SK-N-SH (cell line): Measurements from ENCODE around the gene SCTR. TPM values are rescaled to one million over a fixed set of nuclear protein-coding genes. Genes with fewer than 3 reads are reported as not detected.

Experiments used
- CTCF ChIA-PET: fragments of 300-600, 350-600 bp; formaldehyde crosslinking; extraction: SDS; loops from one replicate; lab custom pipeline; 2021; lab: Yijun Ruan, JAX
- POLR2A ChIA-PET: fragments of 350-600 bp; sonication (Branson Sonifier 250); formaldehyde crosslinking; extraction: SDS; loops from one replicate; lab custom pipeline; 2020; ENCODE audit warnings: antibody characterized with exemption, inconsistent platforms; lab: Yijun Ruan, JAX
- DNase-seq: peaks from one replicate; pipeline ENCODE4 v3.0.0; 2012
- H2AFZ ChIP-seq: fragments of 200-600 bp; sonication (generic); 2 replicates; pipeline ENCODE4 v1.8.1; 2016; ENCODE audit warnings: antibody characterized with exemption, mild to moderate bottlenecking, low read depth
- H3F3A ChIP-seq: fragments of 200-600 bp; sonication (generic); replicated peaks from 2 replicates; pipeline ENCODE3; 2016; ENCODE audit warnings: antibody characterized with exemption, mild to moderate bottlenecking; ENCODE audit not compliant: insufficient read depth
- H3K27ac ChIP-seq, 2 experiments: fragments of 200-500 bp in 1 of 2; fragments of 200-600 bp in 1 of 2; sonication (Bioruptor generic) in 1 of 2; sonication (generic), shearing (Covaris generic) in 1 of 2; 2 replicates each; pipeline versions ENCODE4 v1.5.1 to v1.6.1; 2014 to 2016; ENCODE audit warnings: low read depth in 2 of 2, inconsistent platforms in 1 of 2, low read length in 1 of 2, mild to moderate bottlenecking in 1 of 2, mixed read lengths in 1 of 2
- H3K27me3 ChIP-seq: fragments of 200-600 bp; sonication (generic), shearing (Covaris generic); 2 replicates; pipeline ENCODE4 v1.6.1; 2016; ENCODE audit warnings: mixed run types; ENCODE audit not compliant: insufficient read depth
- H3K36me3 ChIP-seq, 2 experiments: fragments of 200-500 bp in 1 of 2; fragments of 200-600 bp in 1 of 2; sonication (Bioruptor generic) in 1 of 2; sonication (generic) in 1 of 2; replicated peaks in 1 of 2; 2 replicates each; pipeline versions ENCODE3 to v1.5.1; 2014 to 2016; ENCODE audit warnings: low read length in 1 of 2, mild to moderate bottlenecking in 1 of 2; ENCODE audit not compliant: insufficient read depth in 2 of 2, control insufficient read depth in 1 of 2
- H3K4me1 ChIP-seq, 2 experiments: fragments of 200-500 bp in 1 of 2; fragments of 200-600 bp in 1 of 2; sonication (Bioruptor generic) in 1 of 2; sonication (generic), shearing (Covaris generic) in 1 of 2; 2 replicates each; pipeline versions ENCODE4 v1.5.1 to v1.6.1; 2014 to 2016; ENCODE audit warnings: low read depth in 1 of 2, low read length in 1 of 2, mixed run types in 1 of 2; ENCODE audit not compliant: insufficient read depth in 2 of 2, control insufficient read depth in 1 of 2
- H3K4me2 ChIP-seq: fragments of 200-600 bp; sonication (generic), shearing (Covaris generic); 2 replicates; pipeline ENCODE4 v1.6.1; 2017; ENCODE audit warnings: mixed run types
- H3K4me3 ChIP-seq, 2 experiments: fragments of 200-500 bp in 1 of 2; fragments of 200-600 bp in 1 of 2; sonication (Bioruptor generic) in 1 of 2; sonication (generic), shearing (Covaris generic) in 1 of 2; 2 replicates each; pipeline versions ENCODE4 v1.5.1 to v1.8.1; 2014 to 2016; ENCODE audit warnings: low read depth in 2 of 2, inconsistent platforms in 1 of 2, low read length in 1 of 2, mild to moderate bottlenecking in 1 of 2, mixed read lengths in 1 of 2, moderate library complexity in 1 of 2
- H3K79me2 ChIP-seq: fragments of 200-600 bp; sonication (generic); 2 replicates; pipeline ENCODE4 v1.8.1; 2017; ENCODE audit warnings: mild to moderate bottlenecking; ENCODE audit not compliant: insufficient read depth
- H3K9ac ChIP-seq: fragments of 200-600 bp; sonication (generic); 2 replicates; pipeline ENCODE4 v1.6.1; 2017; ENCODE audit warnings: mixed run types
- H3K9me2 ChIP-seq: fragments of 200-600 bp; sonication (generic); 2 replicates; pipeline ENCODE4 v1.6.1; 2017; ENCODE audit warnings: mixed run types
- H3K9me3 ChIP-seq: fragments of 200-600 bp; sonication (generic); 2 replicates; pipeline ENCODE4 v1.6.1; 2017; ENCODE audit warnings: mixed run types, mild to moderate bottlenecking, moderate library complexity
- H4K20me1 ChIP-seq: fragments of 200-600 bp; sonication (generic); 2 replicates; pipeline ENCODE4 v1.6.1; 2017; ENCODE audit warnings: mild to moderate bottlenecking, mixed run types; ENCODE audit not compliant: insufficient read depth
- CTCF ChIP-seq: fragments of 200-600 bp; sonication (generic); IDR thresholded peaks from 2 replicates; pipeline ENCODE4 v1.6.1; 2017; ENCODE audit warnings: antibody characterized with exemption, mild to moderate bottlenecking, moderate library complexity
- EP300 ChIP-seq, 2 experiments: IDR thresholded peaks; 2 replicates each; pipeline versions ENCODE4 v1.4.0 to v1.6.1; 2012; ENCODE audit warnings: borderline replicate concordance in 1 of 2, low read depth in 1 of 2, low read length in 1 of 2
- EZH2phosphoT487 ChIP-seq: fragments of 200-600 bp; sonication (generic); IDR thresholded peaks from 2 replicates; pipeline ENCODE4 v1.6.1; 2017; ENCODE audit warnings: low read depth, mixed run types, mild to moderate bottlenecking, antibody characterized with exemption, moderate library complexity, borderline replicate concordance
- FOSL2 ChIP-seq: IDR thresholded peaks from 2 replicates; pipeline ENCODE4 v1.4.0; 2012; ENCODE audit warnings: low read depth, mild to moderate bottlenecking, moderate library complexity, borderline replicate concordance
- JUND ChIP-seq: IDR thresholded peaks from 2 replicates; pipeline ENCODE4 v1.4.0; 2012
- RAD21 ChIP-seq: IDR thresholded peaks from 2 replicates; pipeline ENCODE4 v1.6.1; 2012; ENCODE audit warnings: mild to moderate bottlenecking, low read length
- REST ChIP-seq: IDR thresholded peaks from 2 replicates; pipeline ENCODE4 v1.6.1; 2012; ENCODE audit warnings: mild to moderate bottlenecking, low read depth, low read length, moderate library complexity
- RXRA ChIP-seq: IDR thresholded peaks from 2 replicates; pipeline ENCODE4 v1.4.0; 2012; ENCODE audit warnings: low read depth, mild to moderate bottlenecking, borderline replicate concordance
- SIN3A ChIP-seq: IDR thresholded peaks from 2 replicates; pipeline ENCODE4 v1.6.1; 2012; ENCODE audit warnings: low read depth, mild to moderate bottlenecking, low read length, moderate library complexity, borderline replicate concordance
- SMC3 ChIP-seq: IDR thresholded peaks from 2 replicates; pipeline ENCODE4 v1.6.1; 2012; ENCODE audit warnings: low read depth, low read length, improper control_type of control experiment
- TEAD4 ChIP-seq: IDR thresholded peaks from 2 replicates; pipeline ENCODE4 v1.4.0; 2012; ENCODE audit warnings: mild to moderate bottlenecking, borderline replicate concordance; ENCODE audit not compliant: insufficient read depth
- USF1 ChIP-seq: IDR thresholded peaks from 2 replicates; pipeline ENCODE4 v1.4.0; 2012; ENCODE audit warnings: low read depth, borderline replicate concordance
- WGBS: methylation state at CpG from one replicate; pipeline ENCODE4 v1.1.6; 2017; ENCODE audit warnings: low lambda C conversion rate; 5-methylcytosine and 5-hydroxymethylcytosine counted together
- polyA plus RNA-seq, 3 experiments: library from polyadenylated mRNA; depleted of rRNA; stranded (reverse); fragments of >200 nt; gene quantifications; 2 replicates each; pipeline ENCODE4 v1.2.3, GENCODE V29; 2012
- TF ChIP-seq, protein P1 (sequence below): fragments of 150-350 bp; IDR thresholded peaks from 2 replicates; pipeline ENCODE4 v1.6.1; 2016; ENCODE audit warnings: mild to moderate bottlenecking, low read depth, low read length

Gene SCTR
- polyA plus RNA-seq, 1 of the 3 experiments (the other 2 are of a cell fraction), result not detected

DNA sequence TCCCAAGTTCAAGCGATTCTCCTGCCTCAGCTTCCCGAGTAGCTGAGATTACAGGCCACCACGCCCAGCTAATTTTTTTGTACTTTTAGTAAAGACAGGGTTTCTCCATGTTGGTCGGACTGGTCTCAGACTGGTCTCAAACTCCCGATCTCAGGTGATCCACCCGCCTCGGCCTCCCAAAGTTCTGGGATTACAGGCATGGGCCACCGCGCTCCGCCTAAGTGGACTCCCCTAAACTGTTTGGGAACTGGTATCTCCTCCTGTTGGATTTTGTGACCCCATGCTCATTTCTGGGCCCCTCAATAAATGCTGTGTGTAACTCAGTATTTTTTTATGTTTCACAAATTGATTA lies 5.2 kb downstream of the SCTR start (continued):
- TF ChIP-seq EZH2phosphoT487, result no peak
- TF ChIP-seq TEAD4, result no peak
- no peak for TF ChIP-seq FOSL2
- TF ChIP-seq, all 33 proteins: peak for 0

DNA sequence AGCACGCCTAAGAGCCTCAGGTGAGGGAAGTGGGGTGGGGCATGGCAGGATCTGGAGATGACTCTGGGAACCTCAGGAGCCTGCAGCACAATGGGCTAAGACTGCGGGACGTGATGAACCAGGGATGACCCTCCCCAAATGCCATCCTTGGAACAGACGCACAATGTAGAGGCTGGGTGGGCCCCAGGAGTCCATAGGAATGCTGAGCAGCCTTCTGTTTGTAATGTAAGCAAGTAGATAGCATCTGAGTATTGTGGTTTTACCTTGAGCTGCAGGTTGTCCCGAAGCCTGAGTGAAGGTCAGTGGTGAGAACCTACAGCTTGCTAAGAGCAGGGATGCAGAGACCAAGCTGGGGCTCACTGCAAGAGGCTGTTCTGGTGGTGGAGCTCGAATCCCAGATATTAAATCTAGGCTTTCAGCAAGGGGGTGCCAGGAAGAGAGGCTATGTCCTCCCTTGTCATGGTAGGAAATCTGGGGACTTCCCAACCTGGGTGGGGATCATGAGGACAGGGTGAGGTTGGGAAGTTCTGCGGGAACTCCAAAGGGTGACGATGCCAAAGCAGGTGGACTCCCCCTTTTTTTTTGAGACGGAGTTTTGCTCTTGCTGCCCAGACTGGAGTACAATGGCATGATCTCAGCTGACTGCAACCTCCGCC lies 5.8 kb downstream of the SCTR start:
- H3F3A ChIP-seq, result no peaks in the 10 kb centered on the region
- WGBS, result 58% methylated on average over 8 of the region's 10 CpGs
- no peaks in the 10 kb centered on the region for H3K36me3 ChIP-seq
- peaks cover 17% of the 10 kb centered on the region for H3K27me3 ChIP-seq
- no peaks in the 10 kb centered on the region; a peak in 1 of 4 replicates for H3K4me1 ChIP-seq
- TF ChIP-seq TEAD4 (no peak), RAD21 (no peak), EP300 (IDR thresholded peaks at IDR 0.05; ENCODE audit: borderline replicate concordance in 1 of 2, low read depth in 1 of 2, low read length in 1 of 2) (no peak)
- TF ChIP-seq, protein P1, sequence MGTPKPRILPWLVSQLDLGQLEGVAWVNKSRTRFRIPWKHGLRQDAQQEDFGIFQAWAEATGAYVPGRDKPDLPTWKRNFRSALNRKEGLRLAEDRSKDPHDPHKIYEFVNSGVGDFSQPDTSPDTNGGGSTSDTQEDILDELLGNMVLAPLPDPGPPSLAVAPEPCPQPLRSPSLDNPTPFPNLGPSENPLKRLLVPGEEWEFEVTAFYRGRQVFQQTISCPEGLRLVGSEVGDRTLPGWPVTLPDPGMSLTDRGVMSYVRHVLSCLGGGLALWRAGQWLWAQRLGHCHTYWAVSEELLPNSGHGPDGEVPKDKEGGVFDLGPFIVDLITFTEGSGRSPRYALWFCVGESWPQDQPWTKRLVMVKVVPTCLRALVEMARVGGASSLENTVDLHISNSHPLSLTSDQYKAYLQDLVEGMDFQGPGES, result no peak
- no peak overlapping the region for H3K27ac ChIP-seq
- POLR2A ChIA-PET, result no interaction called here
- H2AFZ ChIP-seq, result no peak overlapping the region
- no peaks in the 10 kb centered on the region for H3K9me2 ChIP-seq
- H3K4me3 ChIP-seq, result no peak overlapping the region
- no peaks in the 10 kb centered on the region for H3K9me3 ChIP-seq
- no peak for DNase-seq
- no peaks in the 10 kb centered on the region for H3K79me2 ChIP-seq
- CTCF ChIA-PET, result interaction anchor here (1.0 to 2.0 kb wide), 6 partner anchors 11 to 122 kb away, joined by 3 to 5 read pairs (median 4); partner anchors contain the start of gene TMEM37
- H3K9ac ChIP-seq, result no peak overlapping the region
- no peaks in the 10 kb centered on the region for H4K20me1 ChIP-seq
- H3K4me2 ChIP-seq, result no peak overlapping the region

- Histone ChIP-seq H2AFZ (no peak overlapping the region), H3K9me3 (no peaks in the 10 kb centered on the region), H3K4me2 (no peak overlapping the region), H3K79me2 (no peaks in the 10 kb centered on the region), H3K9me2 (no peaks in the 10 kb centered on the region), H3K36me3 (no peaks in the 10 kb centered on the region), H3K9ac (no peak overlapping the region), H3F3A (no peaks in the 10 kb centered on the region), H3K4me1 (no peaks in the 10 kb centered on the region), H3K27me3 (peaks cover 9% of the 10 kb centered on the region; the same call in 1 of the 2 replicates), H4K20me1 (no peaks in the 10 kb centered on the region), H3K4me3 (no peak overlapping the region; a peak in 1 of 4 replicates), H3K27ac (no peak overlapping the region)
- ChIA-PET CTCF (interaction anchor here (0.6 to 2.0 kb wide), 16 partner anchors 12 to 139 kb away, joined by 3 to 5 read pairs (median 3); partner anchors contain the start of gene TMEM37), POLR2A (no interaction called here)
- TF ChIP-seq REST (no peak), USF1 (no peak), RAD21 (peak; percentile 54), CTCF (peak; percentile 66), JUND (no peak), SMC3 (peak; percentile 55), SIN3A (no peak), RXRA (no peak)
- WGBS, result 33% methylated on average over 7 of the region's 7 CpGs
- peak; percentile 64 for DNase-seq
These were observed 6.8 kb downstream of the SCTR start for GRCh38 chr2:119517433-119517832.
